Measurements from ENCODE around the gene AKR7A2.

DNA sequence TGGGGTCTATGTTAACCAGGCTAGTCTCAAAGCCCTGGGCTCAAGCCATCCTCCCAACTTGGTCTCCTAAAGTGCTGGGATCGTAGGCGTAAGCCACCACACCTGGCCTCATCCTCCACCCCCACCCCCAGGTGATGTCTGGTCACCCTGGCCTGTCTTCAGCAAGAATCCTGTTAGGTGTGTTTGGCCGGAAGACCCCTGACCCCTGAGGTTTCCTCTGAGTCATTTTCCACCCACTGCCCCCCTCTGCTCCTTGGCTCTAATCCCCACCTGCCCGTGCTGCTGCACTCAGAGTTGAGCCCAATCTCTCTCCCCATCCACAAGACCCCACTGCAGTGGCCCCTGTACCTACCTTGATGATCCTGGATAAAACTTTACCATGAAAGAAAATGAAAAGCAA lies 25.3 kb upstream of the AKR7A2 start:
- no peak for TF ChIP-seq TCF7L2 (IDR thresholded peaks at IDR 0.05; ENCODE audit: low read depth, low read length)
- TF ChIP-seq POLR2AphosphoS5 (IDR thresholded peaks at IDR 0.05; ENCODE audit: low read depth, low read length): no peak
- TF ChIP-seq, protein P1, sequence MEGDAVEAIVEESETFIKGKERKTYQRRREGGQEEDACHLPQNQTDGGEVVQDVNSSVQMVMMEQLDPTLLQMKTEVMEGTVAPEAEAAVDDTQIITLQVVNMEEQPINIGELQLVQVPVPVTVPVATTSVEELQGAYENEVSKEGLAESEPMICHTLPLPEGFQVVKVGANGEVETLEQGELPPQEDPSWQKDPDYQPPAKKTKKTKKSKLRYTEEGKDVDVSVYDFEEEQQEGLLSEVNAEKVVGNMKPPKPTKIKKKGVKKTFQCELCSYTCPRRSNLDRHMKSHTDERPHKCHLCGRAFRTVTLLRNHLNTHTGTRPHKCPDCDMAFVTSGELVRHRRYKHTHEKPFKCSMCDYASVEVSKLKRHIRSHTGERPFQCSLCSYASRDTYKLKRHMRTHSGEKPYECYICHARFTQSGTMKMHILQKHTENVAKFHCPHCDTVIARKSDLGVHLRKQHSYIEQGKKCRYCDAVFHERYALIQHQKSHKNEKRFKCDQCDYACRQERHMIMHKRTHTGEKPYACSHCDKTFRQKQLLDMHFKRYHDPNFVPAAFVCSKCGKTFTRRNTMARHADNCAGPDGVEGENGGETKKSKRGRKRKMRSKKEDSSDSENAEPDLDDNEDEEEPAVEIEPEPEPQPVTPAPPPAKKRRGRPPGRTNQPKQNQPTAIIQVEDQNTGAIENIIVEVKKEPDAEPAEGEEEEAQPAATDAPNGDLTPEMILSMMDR (IDR thresholded peaks at IDR 0.05): no peak

Data from Panc1 (cell line).